G401.6 (cell line): ENCODE measurements around the gene DTNA.
"Not testable (repeated sequence)": the region's sequence is repeated elsewhere in the genome, so short reads cannot be mapped to it uniquely, and the experiment has no call there.

Source experiments
- FAIRE-seq: peaks from 2 replicates; lab custom pipeline; 2012; peaks lifted over from hg19 to GRCh38; lab: Jason Lieb, UNC

Gene DTNA

GRCh38 chr18:34725737-34726136, 15.6 kb downstream of the DTNA start:
- not testable (repeated sequence) for FAIRE-seq

- FAIRE-seq, result no peak
These were observed 16.3 kb downstream of the DTNA start for GRCh38 chr18:34726286-34727004.

- FAIRE-seq, result peak; percentile 96
These were observed 19.2 kb downstream of the DTNA start for GRCh38 chr18:34729264-34729663.

- no peak for FAIRE-seq
These were observed 19.8 kb downstream of the DTNA start for GRCh38 chr18:34729740-34730355.

DNA sequence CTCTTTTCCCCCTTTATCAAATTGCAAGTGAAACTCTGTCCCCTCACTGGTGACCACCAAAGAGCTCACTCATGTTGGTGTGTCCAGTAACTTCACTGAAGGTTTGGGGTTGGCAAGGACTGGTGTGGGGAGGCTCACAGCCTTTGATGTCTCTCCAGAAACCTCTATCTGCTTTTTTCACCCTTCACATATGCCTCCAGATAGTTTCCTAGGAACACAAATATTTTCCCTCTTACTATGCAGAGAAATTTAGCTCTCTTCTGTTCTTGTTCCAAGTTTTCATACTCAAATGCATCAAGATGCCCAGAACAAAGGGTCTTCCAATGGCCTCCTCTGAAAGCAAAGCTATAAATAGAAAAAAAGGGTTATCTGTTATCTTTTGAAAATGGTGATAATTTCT, 20.7 kb downstream of the DTNA start:
- no peak for FAIRE-seq

DNA sequence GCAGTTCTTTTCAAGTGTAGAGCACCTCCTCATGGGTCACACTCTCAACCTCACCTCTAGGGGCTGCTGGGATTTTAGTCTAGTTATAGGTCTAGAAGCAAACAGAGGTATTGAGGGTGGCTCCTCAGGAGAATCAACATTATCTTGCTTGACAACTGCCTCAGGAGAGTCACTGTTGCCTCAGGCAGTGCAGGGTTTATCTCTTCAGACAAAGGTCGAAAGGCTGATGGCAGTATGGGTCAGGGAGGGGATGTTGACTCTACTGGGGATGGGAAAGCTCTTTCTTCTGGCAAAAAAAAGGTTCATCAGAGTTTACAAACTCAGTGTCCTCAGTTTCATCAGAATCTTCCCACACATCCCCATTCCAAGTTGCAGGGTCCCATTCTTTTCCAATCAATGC, 24.0 kb downstream of the DTNA start:
- no peak for FAIRE-seq

DNA sequence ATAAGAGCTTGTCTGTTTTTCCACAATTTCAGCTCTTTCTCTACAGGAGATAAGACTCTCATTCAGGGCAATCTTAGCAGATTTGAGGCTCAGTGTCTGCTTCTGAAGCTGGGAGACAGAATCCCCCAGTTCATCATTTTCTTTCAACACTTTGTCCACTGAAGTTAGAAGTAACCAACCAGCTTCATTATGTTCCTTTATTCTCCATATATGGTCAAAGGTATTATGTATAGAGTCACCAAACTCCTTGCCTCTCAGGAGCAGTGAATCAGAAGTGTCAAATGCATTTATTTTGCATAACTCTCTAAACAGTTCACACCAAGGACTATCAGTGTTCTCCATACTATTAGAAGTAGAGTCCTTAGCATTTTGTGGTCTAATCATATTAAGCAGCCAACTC, 24.4 kb downstream of the DTNA start:
- FAIRE-seq, result not testable (repeated sequence)

GRCh38 chr18:34738175-34738894, 28.2 kb downstream of the DTNA start:
- FAIRE-seq, result no peak

GRCh38 chr18:34740101-34740500, 30.0 kb downstream of the DTNA start:
- FAIRE-seq, result no peak

DNA sequence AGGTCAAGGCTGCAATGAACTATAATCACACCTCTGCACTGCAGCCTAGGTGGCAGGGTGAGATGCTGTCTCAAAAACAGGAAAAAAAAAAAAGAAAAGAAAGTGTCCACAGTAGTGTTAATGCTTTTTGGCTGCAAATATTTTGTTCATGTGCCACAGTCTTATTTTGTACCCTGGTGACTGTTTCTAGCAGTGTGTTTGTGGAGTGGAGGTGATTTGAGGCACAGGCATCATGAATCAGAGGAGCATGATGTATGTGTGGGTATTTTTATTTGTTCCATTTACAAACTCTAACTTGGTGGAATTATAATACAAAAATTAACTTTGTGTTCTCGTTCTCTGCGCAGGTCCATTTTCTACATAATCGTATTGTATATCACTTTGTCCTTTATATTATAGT, 30.6 kb downstream of the DTNA start:
- FAIRE-seq, result no peak

GRCh38 chr18:34741401-34741800, 31.3 kb downstream of the DTNA start:
- FAIRE-seq, result no peak

DNA sequence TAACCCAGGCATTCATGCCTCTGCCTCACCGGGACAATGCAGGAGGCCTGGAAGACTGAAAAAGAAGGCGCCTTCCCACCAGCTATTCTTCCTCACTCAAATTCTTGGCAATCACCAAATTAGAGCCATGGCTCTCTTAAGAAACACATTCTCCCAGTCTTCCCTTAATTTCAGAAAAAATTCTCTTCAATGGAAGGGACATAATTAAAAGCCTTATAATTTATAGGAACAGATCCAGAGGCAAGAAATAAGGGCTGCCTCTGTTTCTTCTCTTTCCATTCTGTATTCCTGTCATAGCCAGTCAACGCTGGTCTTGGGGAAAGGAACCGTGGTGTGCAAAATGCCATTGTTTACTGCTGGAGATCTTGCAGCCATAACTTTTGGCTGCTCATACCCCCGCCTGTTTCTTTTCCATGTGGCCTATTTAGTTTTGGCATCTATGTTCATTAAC, 32.8 kb downstream of the DTNA start:
- FAIRE-seq, result no peak

- no peak for FAIRE-seq
These were observed 34.5 kb downstream of the DTNA start for GRCh38 chr18:34744569-34744968.

DNA sequence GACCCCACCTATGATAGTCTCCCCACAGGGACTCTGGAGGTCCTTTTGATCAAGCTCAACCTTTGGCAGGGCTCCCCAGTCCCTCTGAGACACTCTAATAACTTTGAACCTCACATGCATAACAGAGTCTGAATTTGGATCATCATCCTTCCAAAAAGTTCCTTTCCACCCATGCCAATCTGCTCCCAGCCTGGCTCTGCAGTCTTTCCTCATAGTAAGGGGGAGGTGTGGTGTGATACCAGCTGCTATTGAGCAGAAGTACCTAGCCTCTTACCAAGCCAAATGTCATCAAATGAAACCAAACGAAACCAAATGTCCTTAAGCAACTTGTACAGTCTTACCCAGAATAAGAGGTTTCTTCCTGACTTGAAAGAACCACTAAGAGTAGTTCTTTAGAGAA, 36.5 kb downstream of the DTNA start:
- no peak for FAIRE-seq

DNA sequence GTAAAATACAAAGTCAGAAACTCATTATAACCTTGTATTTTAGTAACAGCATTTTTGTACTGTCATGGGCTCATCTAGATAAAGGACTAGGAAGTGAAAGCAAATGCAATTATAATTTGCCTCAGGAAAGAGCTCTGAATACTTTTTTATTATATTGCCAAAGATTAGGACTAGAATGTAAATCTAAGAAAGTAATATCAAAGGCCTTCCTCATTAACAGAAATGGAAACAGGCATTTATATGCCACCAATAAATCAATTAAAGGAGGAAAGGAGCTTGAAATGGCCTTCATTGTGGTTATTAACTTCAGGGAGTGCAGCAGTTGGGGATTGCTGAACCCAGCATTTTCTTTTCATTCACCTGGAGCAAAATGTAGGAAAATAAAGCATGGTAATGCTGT, 39.6 kb downstream of the DTNA start:
- FAIRE-seq, result no peak

GRCh38 chr18:34752056-34752455, 42.0 kb downstream of the DTNA start:
- FAIRE-seq, result no peak

DNA sequence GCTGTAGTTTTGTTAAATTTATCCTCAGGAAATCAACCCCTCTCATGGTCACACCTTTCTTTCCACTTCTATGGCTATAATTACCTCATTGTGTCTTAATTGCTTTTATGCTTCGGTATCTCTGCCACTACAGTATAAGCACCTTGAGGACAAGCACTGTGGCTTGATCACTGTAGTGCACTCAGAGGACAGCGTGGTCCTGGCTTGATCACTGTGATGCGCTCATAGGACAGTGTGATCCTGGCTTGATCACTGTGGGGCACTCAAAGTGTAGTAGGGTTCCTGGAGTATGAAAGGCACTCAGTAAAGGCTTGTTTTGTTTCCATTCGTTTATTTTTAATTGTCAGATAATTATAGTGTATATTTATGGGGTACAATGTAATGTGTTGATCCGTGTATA, 44.2 kb downstream of the DTNA start:
- no peak for FAIRE-seq

DNA sequence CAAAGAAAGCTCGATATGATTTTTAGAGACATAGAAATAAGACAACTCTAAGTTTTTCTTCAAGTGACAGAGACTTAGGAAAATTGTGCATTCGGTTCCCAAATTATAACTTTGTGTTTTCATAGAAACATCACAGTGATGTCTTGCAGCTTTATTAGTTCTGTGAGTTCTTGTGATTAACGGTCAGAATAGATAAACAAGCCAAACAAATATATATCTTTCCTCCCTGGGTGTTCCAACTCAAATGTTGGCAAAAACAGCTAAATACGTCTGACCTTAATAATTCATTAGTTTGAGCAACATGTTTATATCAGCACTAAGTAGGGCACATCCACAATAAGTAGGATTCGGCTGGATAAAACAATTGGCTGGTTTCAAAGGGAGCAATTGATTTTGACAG, 47.6 kb downstream of the DTNA start:
- no peak for FAIRE-seq

DNA sequence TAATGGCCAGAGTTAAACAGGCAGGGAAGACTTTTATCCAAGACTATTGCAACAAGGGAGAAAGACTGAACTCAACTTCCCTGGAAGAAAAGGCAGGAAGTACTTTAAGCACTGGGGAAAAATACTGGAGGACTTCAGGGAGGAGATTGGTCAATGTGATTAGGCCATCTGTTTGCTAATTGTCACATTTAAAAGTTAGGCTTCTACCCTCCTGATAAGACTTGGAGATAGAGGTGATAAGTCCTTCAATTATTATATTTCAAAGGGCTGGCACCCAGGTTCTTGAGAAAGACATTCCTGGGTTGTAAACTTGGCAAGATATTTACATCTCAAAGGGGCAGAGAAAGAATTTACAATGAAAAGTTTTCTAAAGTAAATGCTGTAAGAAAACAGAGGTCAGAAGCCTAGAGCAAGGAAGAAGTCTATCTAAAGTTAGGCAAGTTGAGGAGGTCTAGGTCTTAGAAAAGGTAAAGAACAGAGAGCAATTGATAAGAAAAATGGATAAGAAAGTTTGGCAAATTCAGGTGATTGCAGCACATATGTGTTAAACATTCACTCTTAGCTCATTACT, 48.4 kb downstream of the DTNA start:
- no peak for FAIRE-seq

DNA sequence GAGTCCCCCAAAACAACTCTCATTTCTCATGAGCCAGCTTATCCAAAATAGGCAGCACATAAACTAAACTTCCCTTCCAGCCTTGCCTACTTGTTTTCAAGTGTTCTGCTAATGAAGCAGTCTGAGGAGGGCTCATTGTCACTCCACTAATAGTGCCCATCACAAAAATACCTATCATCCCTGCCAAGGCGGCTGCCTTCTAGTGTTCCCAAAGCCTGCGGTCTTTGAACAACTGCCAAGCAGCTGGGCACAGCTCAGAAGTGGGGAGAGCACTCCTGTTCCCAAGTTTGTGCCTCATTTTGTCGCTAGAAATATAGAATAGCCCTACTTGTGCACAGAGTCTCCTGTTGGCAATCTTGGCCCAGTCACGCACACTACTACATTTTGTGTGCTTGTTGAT, 50.3 kb downstream of the DTNA start:
- no peak for FAIRE-seq

GRCh38 chr18:34764451-34764850, 54.4 kb downstream of the DTNA start:
- FAIRE-seq, result no peak

GRCh38 chr18:34767601-34768027, 57.5 kb downstream of the DTNA start:
- no peak for FAIRE-seq

DNA sequence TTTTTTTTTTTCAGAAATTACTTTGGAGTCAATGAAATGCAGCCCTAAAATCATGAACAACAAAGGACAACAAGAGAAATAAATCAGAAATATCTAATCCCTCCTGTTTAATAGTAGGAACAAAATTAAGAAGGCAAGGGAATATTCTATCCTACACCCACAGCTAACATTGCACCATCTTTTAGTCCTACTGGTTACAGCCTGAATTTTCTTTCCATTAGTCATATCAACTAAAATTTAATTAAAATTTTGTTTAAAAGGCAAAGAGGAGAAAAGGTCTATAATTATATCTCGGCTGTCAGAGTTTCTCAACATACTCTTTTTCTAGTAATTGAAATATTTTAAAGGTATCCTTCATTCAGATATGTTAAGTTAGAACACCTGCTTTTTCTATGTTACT, 61.9 kb downstream of the DTNA start:
- peak; percentile 13 for FAIRE-seq
